A549 (cell line): ENCODE results near the gene PLXNB2.

Experiments used
- CTCF ChIP-seq: fragments of >200 bp; sonication (Bioruptor Twin); formaldehyde crosslinking; IDR thresholded peaks from 3 replicates; pipeline ENCODE4 v1.5.1; 2016
- EP300 ChIP-seq, 2 experiments: fragments of >200 bp; sonication (Bioruptor Twin); formaldehyde crosslinking; IDR thresholded peaks; 2 replicates in 1 of 2; 3 replicates in 1 of 2; pipeline ENCODE4 v1.6.1; 2016 to 2017
- PBX3 ChIP-seq: IDR thresholded peaks from 2 replicates; pipeline ENCODE4 v1.6.1; 2012
- POLR2A ChIP-seq: IDR thresholded peaks from 2 replicates; pipeline ENCODE4 v1.6.1; 2012; ENCODE audit warnings: mild to moderate bottlenecking, low read length
- SMC3 ChIP-seq: fragments of >200 bp; sonication (Bioruptor Twin); formaldehyde crosslinking; IDR thresholded peaks from 3 replicates; pipeline ENCODE4 v1.6.1; 2018; ENCODE audit warnings: inconsistent platforms
- USF2 ChIP-seq: fragments of 450-650 bp; IDR thresholded peaks from 2 replicates; pipeline ENCODE4 v1.6.1; 2014; ENCODE audit warnings: antibody characterized with exemption

GRCh38 chr22:50274771-50275170 is 32.7 kb downstream of the PLXNB2 start:
- TF ChIP-seq SMC3: peak; percentile 20; the same call in 2 of the 3 replicates
- TF ChIP-seq CTCF: no peak
- no peak for TF ChIP-seq POLR2A
- TF ChIP-seq USF2: no peak
- no peak for TF ChIP-seq PBX3
- no peak for TF ChIP-seq EP300 (IDR thresholded peaks at IDR 0.05)
